Skeletal muscle satellite cell (primary cell): Measurements from ENCODE around the gene SLC27A1.
A peak's percentile ranks its signal among the peaks of the same experiment; 100 is the strongest.
"Not testable (repeated sequence)": the region's sequence is repeated elsewhere in the genome, so short reads cannot be mapped to it uniquely, and the experiment has no call there.

Source experiments
- H3K27me3 ChIP-seq: 2 replicates; pipeline ENCODE4 v1.7.0; 2013; ENCODE audit warnings: low read length; ENCODE audit not compliant: control insufficient read depth, insufficient read depth
- H3K36me3 ChIP-seq: 2 replicates; pipeline ENCODE4 v1.7.0; 2013; ENCODE audit warnings: mild to moderate bottlenecking, control low read depth, low read length; ENCODE audit not compliant: insufficient read depth
- H3K4me1 ChIP-seq: 2 replicates; pipeline ENCODE4 v1.7.0; 2013; ENCODE audit warnings: low read length; ENCODE audit not compliant: control insufficient read depth, insufficient read depth
- H3K4me2 ChIP-seq: 2 replicates; pipeline ENCODE4 v1.7.0; 2013; ENCODE audit warnings: mild to moderate bottlenecking, low read length
- H3K4me3 ChIP-seq: 2 replicates; pipeline ENCODE4 v1.7.0; 2013; ENCODE audit warnings: low read length
- H3K9ac ChIP-seq: 2 replicates; pipeline ENCODE4 v1.7.0; 2013; ENCODE audit warnings: mild to moderate bottlenecking, low read depth, low read length, moderate library complexity
- H3K9me3 ChIP-seq: replicated peaks from 2 replicates; pipeline ENCODE4 v1.7.0; 2013; ENCODE audit warnings: mild to moderate bottlenecking, control low read depth, low read length

The SLC27A1 gene

DNA sequence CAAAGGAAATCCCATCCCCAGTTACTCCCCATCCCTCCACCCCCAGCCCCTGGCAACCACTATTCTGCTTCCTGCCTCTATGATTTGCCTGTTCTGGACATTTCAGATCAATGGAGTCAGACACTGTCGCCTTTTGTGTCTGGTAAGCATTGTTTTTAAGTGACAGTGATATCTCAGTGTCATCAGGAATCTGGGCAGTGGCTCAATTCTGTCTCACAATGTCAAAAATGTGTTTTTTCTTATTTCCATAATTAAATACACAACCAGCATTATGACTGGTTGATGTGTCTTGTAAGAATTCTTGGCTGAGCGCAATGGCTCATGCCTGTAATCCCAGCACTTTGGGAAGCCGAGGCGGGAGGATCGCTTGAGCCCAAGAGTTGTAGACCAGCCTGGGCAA is 21.0 kb downstream of the SLC27A1 start:
- no peaks in the 10 kb centered on the region for H3K4me1 ChIP-seq
- no peak overlapping the region for H3K4me2 ChIP-seq
- H3K9ac ChIP-seq = no peak overlapping the region
- no peaks in the 10 kb centered on the region for H3K27me3 ChIP-seq
- H3K36me3 ChIP-seq = no peaks in the 10 kb centered on the region
- H3K9me3 ChIP-seq = no peaks in the 10 kb centered on the region
- H3K4me3 ChIP-seq = no peak overlapping the region

DNA sequence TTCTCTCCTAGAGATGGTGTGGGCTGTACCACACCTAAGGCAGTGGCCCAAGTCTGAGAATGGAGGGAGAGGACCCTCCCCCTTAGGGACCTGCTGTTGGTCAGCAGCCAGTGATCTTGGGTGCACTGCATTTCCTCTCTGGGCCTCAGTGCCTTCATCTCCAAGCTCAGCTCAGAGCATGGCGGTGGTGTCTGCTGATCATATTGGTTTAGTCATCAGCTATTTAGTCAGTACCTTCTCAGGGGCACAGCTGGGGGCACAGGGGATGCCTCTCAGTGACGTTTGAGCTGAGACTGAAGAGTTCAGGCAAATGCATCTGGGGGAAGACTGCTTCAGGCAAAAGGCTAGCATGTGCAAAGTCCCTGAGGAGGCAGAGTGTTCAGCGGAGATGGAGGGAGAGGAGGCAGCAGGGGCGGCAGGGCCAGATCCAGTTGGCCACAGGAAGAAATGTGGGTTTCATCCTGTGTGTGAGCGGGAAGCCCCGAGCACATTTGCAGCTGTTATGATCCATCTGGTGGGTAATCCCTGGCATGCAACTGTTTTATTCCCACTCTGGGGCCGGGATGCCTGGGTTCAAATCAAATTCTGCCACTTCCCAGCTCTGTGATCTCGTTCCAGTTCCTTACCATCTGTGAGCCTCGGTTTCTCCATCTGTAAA is 25.4 kb downstream of the SLC27A1 start:
- Histone ChIP-seq H3K36me3 (peaks cover 13% of the 10 kb centered on the region), H3K9ac (no peak overlapping the region), H3K4me2 (no peak overlapping the region), H3K27me3 (no peaks in the 10 kb centered on the region), H3K9me3 (no peaks in the 10 kb centered on the region), H3K4me3 (no peak overlapping the region), H3K4me1 (peaks cover 15% of the 10 kb centered on the region)

DNA sequence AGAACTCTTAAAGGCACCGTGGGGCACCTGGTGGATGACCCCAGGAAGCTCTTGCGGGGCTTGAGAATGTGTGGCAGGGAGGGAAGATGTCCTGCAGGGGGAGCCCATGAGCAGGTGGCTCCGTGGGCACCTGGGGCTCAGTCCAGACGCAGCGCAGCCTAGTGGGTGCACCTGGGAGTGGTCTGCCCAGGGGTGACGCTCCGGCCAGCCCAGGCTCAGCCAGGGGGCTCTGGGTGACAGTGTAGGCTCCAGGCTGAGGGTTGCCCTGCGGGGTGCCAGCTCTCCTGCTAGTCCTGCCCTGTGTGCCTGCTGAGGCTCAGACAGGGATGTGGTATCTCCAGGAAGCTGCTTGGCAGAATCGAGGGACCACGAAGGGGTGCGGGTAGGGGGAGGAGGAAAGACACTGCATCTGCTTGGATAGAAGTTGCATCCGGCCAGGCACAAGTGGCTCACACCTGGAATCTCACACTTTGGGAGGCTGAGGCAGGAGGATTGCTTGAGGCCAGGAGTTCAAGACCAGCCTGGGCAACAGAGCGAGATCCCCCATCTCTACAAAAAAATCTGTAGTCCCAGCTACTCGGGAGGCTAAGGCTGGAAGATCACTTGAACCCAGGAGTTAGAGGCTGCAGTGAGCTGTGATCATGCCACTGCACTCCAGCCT is 26.1 kb downstream of the SLC27A1 start:
- Histone ChIP-seq H3K36me3 (peaks cover 18% of the 10 kb centered on the region), H3K9ac (no peak overlapping the region), H3K9me3 (no peaks in the 10 kb centered on the region), H3K4me1 (peaks cover 15% of the 10 kb centered on the region), H3K4me2 (no peak overlapping the region), H3K4me3 (no peak overlapping the region), H3K27me3 (no peaks in the 10 kb centered on the region)

DNA sequence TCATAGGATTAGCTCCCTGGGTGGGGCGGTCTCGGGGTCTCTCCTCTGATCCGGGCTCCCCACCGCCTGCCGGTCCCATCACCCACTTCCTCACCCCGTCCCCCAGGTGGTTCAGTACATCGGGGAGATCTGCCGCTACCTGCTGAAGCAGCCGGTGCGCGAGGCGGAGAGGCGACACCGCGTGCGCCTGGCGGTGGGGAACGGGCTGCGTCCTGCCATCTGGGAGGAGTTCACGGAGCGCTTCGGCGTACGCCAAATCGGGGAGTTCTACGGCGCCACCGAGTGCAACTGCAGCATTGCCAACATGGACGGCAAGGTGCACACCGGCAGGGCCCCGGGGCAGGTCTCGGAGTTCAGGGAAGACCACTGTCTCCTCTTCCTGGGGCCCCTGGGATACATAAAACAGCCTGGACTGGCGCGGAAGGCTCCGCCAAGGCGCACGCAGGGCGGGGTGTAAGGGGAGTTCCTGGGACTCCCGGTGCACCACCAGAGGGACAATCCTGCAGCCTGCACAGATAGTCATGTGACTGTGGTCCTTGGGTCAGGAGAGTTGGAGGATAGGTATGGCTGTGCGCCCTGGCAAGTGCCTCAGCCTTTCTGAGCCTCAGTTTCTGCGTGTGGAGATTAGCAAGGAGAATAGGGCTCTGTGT is 26.9 kb downstream of the SLC27A1 start:
- no peak overlapping the region for H3K9ac ChIP-seq
- peaks cover 15% of the 10 kb centered on the region for H3K4me1 ChIP-seq
- H3K4me3 ChIP-seq = no peak overlapping the region
- no peak overlapping the region for H3K4me2 ChIP-seq
- no peaks in the 10 kb centered on the region for H3K27me3 ChIP-seq
- H3K36me3 ChIP-seq = peaks cover 18% of the 10 kb centered on the region
- no peaks in the 10 kb centered on the region for H3K9me3 ChIP-seq

DNA sequence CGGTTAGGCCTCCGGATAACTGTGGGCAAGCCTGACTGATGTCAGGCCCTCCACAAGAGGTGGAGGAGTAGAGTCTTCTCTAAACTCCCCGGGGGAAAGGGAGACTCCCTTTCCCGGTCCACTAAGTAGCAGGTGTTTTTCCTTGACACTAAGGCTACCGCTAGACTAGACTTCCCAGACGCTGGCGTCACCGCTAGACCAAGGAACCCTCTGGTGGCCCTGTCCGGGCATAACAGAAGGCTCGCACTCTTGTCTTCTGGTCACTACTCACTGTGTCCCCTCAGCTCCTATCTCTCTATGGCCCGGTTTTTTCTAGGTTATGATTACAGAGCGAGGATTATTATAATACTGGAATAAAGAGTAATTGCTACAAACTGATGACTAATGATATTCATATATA is 28.7 kb downstream of the SLC27A1 start:
- H3K27me3 ChIP-seq, H3K4me2 ChIP-seq, H3K4me3 ChIP-seq, H3K9me3 ChIP-seq, H3K9ac ChIP-seq: not testable (repeated sequence)
- Histone ChIP-seq H3K4me1 (peaks cover 15% of the 10 kb centered on the region), H3K36me3 (peaks cover 18% of the 10 kb centered on the region)

DNA sequence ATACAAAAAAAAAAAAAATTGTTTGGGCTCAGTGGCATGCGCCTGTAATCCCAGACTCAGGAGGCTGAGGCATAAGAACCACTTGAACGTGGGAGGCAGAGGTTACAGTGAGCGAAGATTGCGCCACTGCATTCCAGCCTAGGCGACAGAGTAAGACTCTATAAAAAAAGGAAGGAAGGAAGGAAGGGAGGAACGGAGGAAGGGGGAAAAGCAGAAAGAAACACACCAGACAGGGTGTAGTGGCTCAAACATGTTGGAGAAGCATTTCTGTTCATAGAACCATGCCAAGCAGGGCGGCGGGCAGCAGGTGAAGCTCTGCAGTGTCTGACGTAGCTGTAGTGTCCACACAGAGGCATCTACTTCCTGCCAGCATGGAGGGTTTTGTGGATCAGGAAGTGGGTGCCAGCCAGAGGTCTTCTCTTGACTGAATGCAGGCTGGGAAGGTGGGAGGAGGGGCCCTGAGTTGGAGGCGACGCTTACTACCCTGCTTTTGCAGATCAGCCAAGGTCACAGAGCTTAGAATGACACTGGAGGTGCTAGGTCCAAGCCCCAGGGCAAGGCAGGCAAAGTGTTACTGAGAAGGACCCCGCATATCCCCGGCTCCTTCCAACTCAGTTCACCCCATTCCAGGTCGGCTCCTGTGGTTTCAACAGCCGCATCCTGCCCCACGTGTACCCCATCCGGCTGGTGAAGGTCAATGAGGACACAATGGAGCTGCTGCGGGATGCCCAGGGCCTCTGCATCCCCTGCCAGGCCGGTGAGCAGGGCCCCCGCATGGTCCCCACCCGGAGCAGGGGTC is 29.5 kb downstream of the SLC27A1 start:
- peaks cover 18% of the 10 kb centered on the region for H3K36me3 ChIP-seq
- peaks cover 15% of the 10 kb centered on the region for H3K4me1 ChIP-seq
- H3K9ac ChIP-seq = peak overlapping the region; percentile 10
- H3K4me2 ChIP-seq = peak overlapping the region; percentile 14
- H3K4me3 ChIP-seq = no peak overlapping the region
- H3K27me3 ChIP-seq = no peaks in the 10 kb centered on the region
- H3K9me3 ChIP-seq = no peaks in the 10 kb centered on the region

DNA sequence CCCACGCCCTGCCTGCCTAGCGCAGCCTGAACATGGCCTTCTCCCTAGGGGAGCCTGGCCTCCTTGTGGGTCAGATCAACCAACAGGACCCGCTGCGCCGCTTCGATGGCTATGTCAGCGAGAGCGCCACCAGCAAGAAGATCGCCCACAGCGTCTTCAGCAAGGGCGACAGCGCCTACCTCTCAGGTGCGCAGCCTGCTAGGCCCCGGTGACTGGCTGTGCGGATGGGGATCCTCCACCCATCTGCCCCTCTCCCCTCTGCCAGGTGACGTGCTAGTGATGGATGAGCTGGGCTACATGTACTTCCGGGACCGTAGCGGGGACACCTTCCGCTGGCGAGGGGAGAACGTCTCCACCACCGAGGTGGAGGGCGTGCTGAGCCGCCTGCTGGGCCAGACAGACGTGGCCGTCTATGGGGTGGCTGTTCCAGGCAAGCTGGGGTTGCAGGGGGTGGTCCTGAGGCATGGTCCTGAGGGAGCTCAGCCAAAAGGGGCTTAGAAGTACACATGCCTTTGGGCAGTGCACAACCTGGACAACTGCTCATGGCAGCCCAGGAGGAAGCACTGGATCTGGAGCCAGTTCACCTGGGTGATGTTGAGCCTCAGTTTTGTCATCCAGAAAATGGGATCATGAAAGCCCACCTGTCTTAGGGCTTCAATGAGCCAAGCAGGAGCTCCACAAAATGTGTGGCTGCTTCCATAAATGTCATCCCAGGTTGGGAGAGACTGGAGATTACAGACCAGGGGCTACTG is 30.3 kb downstream of the SLC27A1 start:
- Histone ChIP-seq H3K9me3 (no peaks in the 10 kb centered on the region), H3K9ac (no peak overlapping the region), H3K4me1 (peaks cover 15% of the 10 kb centered on the region), H3K4me3 (no peak overlapping the region), H3K27me3 (no peaks in the 10 kb centered on the region), H3K36me3 (peaks cover 18% of the 10 kb centered on the region), H3K4me2 (no peak overlapping the region)

DNA sequence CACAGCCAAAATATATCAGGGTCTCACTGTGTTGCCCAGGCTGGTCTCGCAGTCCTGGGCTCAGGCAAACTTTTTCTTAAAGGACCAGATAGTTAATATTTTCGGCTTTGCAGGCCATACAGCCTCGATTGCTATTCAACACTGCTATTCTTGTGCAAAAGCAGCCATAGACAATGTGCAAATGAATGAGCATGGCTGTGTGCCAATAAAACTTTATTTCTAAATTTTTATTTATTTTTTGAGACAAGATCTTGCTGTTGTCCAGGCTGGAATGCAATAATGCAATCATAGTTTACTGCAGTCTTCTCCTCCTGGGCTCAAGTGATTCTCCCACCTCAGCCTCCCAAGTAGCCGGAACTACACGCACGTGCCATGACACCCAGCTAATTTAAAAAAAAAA is 32.9 kb downstream of the SLC27A1 start:
- Histone ChIP-seq H3K4me1 (peaks cover 18% of the 10 kb centered on the region), H3K36me3 (peaks cover 11% of the 10 kb centered on the region), H3K9me3 (no peaks in the 10 kb centered on the region), H3K4me3 (no peak overlapping the region), H3K9ac (no peak overlapping the region), H3K4me2 (no peak overlapping the region), H3K27me3 (no peaks in the 10 kb centered on the region)

DNA sequence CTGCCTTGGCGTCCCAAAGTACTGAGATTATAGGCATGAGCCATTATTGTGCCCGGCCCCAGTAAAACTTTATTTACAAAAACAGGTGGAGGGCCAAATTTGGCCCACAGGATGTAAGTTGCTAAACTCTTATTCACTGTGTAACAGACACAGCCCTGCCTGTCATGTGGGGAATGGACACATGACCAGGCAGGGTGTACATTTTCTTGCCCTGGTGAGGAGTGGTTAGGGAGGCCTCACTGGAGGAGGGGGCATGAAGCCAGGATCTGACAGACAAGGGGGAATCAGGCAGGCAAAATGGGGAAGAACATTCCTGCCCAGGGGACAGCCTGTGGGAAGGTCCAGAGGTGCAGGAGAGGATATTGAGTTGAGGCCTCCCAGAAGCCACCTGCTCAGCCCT is 33.7 kb downstream of the SLC27A1 start:
- no peaks in the 10 kb centered on the region for H3K27me3 ChIP-seq
- no peak overlapping the region for H3K4me2 ChIP-seq
- no peak overlapping the region for H3K4me3 ChIP-seq
- peaks cover 11% of the 10 kb centered on the region for H3K36me3 ChIP-seq
- no peaks in the 10 kb centered on the region for H3K9me3 ChIP-seq
- peaks cover 22% of the 10 kb centered on the region for H3K4me1 ChIP-seq
- H3K9ac ChIP-seq = no peak overlapping the region

DNA sequence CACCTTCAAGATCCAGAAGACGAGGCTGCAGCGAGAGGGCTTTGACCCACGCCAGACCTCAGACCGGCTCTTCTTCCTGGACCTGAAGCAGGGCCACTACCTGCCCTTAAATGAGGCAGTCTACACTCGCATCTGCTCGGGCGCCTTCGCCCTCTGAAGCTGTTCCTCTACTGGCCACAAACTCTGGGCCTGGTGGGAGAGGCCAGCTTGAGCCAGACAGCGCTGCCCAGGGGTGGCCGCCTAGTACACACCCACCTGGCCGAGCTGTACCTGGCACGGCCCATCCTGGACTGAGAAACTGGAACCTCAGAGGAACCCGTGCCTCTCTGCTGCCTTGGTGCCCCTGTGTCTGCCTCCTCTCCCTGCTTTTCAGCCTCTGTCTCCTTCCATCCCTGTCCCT is 34.1 kb downstream of the SLC27A1 start:
- Histone ChIP-seq H3K9me3 (no peaks in the 10 kb centered on the region), H3K4me2 (no peak overlapping the region), H3K36me3 (peaks cover 11% of the 10 kb centered on the region), H3K9ac (no peak overlapping the region), H3K27me3 (no peaks in the 10 kb centered on the region), H3K4me3 (no peak overlapping the region), H3K4me1 (peaks cover 18% of the 10 kb centered on the region)

DNA sequence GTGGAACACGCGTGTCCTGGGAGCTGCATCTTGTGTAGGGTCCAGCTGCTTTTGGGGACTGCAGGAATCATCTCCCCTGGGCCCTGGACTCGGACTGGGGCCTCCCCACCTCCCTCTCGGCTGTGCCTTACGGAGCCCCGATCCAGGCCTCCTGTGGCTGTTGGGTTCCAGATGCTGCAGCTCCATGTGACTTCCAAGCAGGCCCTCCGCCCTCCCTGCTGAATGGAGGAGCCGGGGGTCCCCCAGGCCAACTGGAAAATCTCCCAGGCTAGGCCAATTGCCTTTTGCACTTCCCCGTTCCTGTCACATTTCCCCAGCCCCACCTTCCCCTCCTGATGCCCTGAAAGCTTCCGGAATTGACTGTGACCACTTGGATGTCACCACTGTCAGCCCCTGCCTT is 34.9 kb downstream of the SLC27A1 start:
- H3K9me3 ChIP-seq = no peaks in the 10 kb centered on the region
- H3K4me2 ChIP-seq = no peak overlapping the region
- H3K9ac ChIP-seq = no peak overlapping the region
- H3K4me3 ChIP-seq = no peak overlapping the region
- peaks cover 19% of the 10 kb centered on the region for H3K36me3 ChIP-seq
- H3K27me3 ChIP-seq = no peaks in the 10 kb centered on the region
- peaks cover 11% of the 10 kb centered on the region for H3K4me1 ChIP-seq
